ENCODE results near the gene ITGAL. TPM values are rescaled to one million over a fixed set of nuclear protein-coding genes. Genes with fewer than 3 reads are reported as not detected.

ITGAL gene
- total and polyA plus RNA-seq, 2 of the 13 experiments (the other 11 are each of a cell fraction or from before 2014, with no cell fraction given), result 0.86 to 1.2 TPM

- Histone ChIP-seq H3K4me2 (ENCODE audit: low read depth, low read length) (peak overlapping the region; percentile 87), H3K27ac (ENCODE audit: extremely low read length, insufficient read depth, low read length) (peak overlapping the region; percentile 95), H3K4me1 (ENCODE audit: insufficient read depth, low read length) (peaks cover 86% of the 10 kb centered on the region), H3K27me3 (ENCODE audit: control insufficient read depth in 1 of 2, insufficient read depth in 2 of 2, low read length in 2 of 2) (no peaks in the 10 kb centered on the region; a peak in 1 of 5 replicates), H3K4me3 (replicated peaks in 1 of 3; ENCODE audit: insufficient read depth in 1 of 3, low read depth in 2 of 3, low read length in 3 of 3) (peak overlapping the region; percentile 86 to 92 (median 91)), H3K79me2 (ENCODE audit: insufficient read depth, low read length) (peaks cover 27% of the 10 kb centered on the region), H3K9me3 (ENCODE audit: low read length) (no peaks in the 10 kb centered on the region), H3K36me3 (replicated peaks in 1 of 2; ENCODE audit: control insufficient read depth in 1 of 2, insufficient read depth in 2 of 2, low read length in 2 of 2) (no peaks in the 10 kb centered on the region; a peak in 2 of 5 replicates), H4K20me1 (ENCODE audit: insufficient read depth, low read length) (peaks cover 24% of the 10 kb centered on the region), H3K9ac (ENCODE audit: insufficient read depth, low read depth, low read length) (peak overlapping the region; percentile 96), H2AFZ (ENCODE audit: low read length) (no peak overlapping the region)
- DNase-seq (ENCODE audit: low spot score), result no peak
- BruUV-seq (replicated peaks), result TSS peak; percentile 79
- ChIA-PET CTCF (ENCODE audit: low intra/inter-chr PET ratio, low total read pairs) (interaction anchor here (1.6 kb wide), 1 partner anchor 14 kb away, joined by 4 read pairs; the partner anchor contains the start of gene DCTPP1), POLR2A (interaction anchor here (0.5 to 4.2 kb wide), 18 partner anchors 11 to 166 kb away, joined by 3 to 36 read pairs (median 4); partner anchors contain the start of genes DCTPP1, ITGAL, ZNF688 and ZNF689)
- WGBS (ENCODE audit: low lambda C conversion rate), result 51% methylated on average over 29 of the region's 29 CpGs
- intact Hi-C loops (cut with micrococcal nuclease; ENCODE audit: unreplicated experiment) (no loop called here), in situ Hi-C loops (cut with HindIII; ENCODE audit: extremely low pct_ligation_motif_present, low pct_unique_long_range_greater_than_20kb) (no loop called here)
- no peak for FAIRE-seq
- ATAC-seq, result no peak
- TF ChIP-seq, protein P1, sequence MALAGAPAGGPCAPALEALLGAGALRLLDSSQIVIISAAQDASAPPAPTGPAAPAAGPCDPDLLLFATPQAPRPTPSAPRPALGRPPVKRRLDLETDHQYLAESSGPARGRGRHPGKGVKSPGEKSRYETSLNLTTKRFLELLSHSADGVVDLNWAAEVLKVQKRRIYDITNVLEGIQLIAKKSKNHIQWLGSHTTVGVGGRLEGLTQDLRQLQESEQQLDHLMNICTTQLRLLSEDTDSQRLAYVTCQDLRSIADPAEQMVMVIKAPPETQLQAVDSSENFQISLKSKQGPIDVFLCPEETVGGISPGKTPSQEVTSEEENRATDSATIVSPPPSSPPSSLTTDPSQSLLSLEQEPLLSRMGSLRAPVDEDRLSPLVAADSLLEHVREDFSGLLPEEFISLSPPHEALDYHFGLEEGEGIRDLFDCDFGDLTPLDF (CRISPR knock-in tag; IDR thresholded peaks at IDR 0.05), result no peak
- TF ChIP-seq ZSCAN21 (CRISPR knock-in tag; IDR thresholded peaks at IDR 0.05; ENCODE audit: borderline replicate concordance) (0 out of 2 replicates have a peak, but pooled peaks have one; percentile 5), ZNF572 (CRISPR knock-in tag; IDR thresholded peaks at IDR 0.05) (0 out of 2 replicates have a peak, but pooled peaks have one; percentile 11), EP300 (IDR thresholded peaks at IDR 0.05; ENCODE audit: low read depth in 2 of 2, low read length in 2 of 2) (no peak), EP300 (CRISPR knock-in tag; IDR thresholded peaks at IDR 0.05; ENCODE audit: borderline replicate concordance) (0 out of 2 replicates have a peak, but pooled peaks have one; percentile 9), RBFOX2 (IDR thresholded peaks at IDR 0.05; ENCODE audit: low read depth, low read length) (0 out of 2 replicates have a peak, but pooled peaks have one; percentile 19), HOMEZ (CRISPR knock-in tag; IDR thresholded peaks at IDR 0.05; ENCODE audit: low read depth) (0 out of 2 replicates have a peak, but pooled peaks have one; percentile 22), ARHGAP35 (CRISPR knock-in tag; IDR thresholded peaks at IDR 0.05; ENCODE audit: borderline replicate concordance) (0 out of 2 replicates have a peak, but pooled peaks have one; percentile 65), ZNF558 (CRISPR knock-in tag; IDR thresholded peaks at IDR 0.05; ENCODE audit: borderline replicate concordance) (peak; percentile 8; the same call in 1 of the 2 replicates), ZSCAN9 (CRISPR knock-in tag; IDR thresholded peaks at IDR 0.05; ENCODE audit: borderline replicate concordance) (0 out of 2 replicates have a peak, but pooled peaks have one; percentile 25), NCOA5 (CRISPR knock-in tag; IDR thresholded peaks at IDR 0.05) (no peak), TBX2 (CRISPR knock-in tag; IDR thresholded peaks at IDR 0.05; ENCODE audit: borderline replicate concordance) (peak; percentile 14; the same call in 1 of the 2 replicates), POLR2A (IDR thresholded peaks at IDR 0.05; ENCODE audit: insufficient read depth in 1 of 2, low read depth in 2 of 2, low read length in 2 of 2) (peak in 1 of 2 experiments; percentile 47; a peak in 1 of 4 replicates), NFE2L1 (CRISPR knock-in tag; IDR thresholded peaks at IDR 0.05; ENCODE audit: borderline replicate concordance) (0 out of 2 replicates have a peak, but pooled peaks have one; percentile 26), ZFX (CRISPR knock-in tag; IDR thresholded peaks at IDR 0.05; ENCODE audit: low read depth) (no peak), SMAD1 (CRISPR knock-in tag; IDR thresholded peaks at IDR 0.05; ENCODE audit: borderline replicate concordance, low read depth) (0 out of 2 replicates have a peak, but pooled peaks have one; percentile 60)
- TF ChIP-seq, protein P2, sequence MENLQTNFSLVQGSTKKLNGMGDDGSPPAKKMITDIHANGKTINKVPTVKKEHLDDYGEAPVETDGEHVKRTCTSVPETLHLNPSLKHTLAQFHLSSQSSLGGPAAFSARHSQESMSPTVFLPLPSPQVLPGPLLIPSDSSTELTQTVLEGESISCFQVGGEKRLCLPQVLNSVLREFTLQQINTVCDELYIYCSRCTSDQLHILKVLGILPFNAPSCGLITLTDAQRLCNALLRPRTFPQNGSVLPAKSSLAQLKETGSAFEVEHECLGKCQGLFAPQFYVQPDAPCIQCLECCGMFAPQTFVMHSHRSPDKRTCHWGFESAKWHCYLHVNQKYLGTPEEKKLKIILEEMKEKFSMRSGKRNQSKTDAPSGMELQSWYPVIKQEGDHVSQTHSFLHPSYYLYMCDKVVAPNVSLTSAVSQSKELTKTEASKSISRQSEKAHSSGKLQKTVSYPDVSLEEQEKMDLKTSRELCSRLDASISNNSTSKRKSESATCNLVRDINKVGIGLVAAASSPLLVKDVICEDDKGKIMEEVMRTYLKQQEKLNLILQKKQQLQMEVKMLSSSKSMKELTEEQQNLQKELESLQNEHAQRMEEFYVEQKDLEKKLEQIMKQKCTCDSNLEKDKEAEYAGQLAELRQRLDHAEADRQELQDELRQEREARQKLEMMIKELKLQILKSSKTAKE (CRISPR knock-in tag; IDR thresholded peaks at IDR 0.05; ENCODE audit: borderline replicate concordance), result no peak
Observed at GRCh38 chr16:30444231-30445148, 28.1 kb upstream of the ITGAL start.
